Natural killer cell (primary cell): ENCODE data around the gene SPOP. TPM values are rescaled to one million over a fixed set of nuclear protein-coding genes. Genes with fewer than 3 reads are reported as not detected.

Experiments used
- ATAC-seq, 3 donors: fragments of 150-1000 bp in 2 of 3; fragments of 200-7000 bp in 1 of 3; cut with Tn5 transposase; 1 replicate in 1 of 3; 2 replicates in 2 of 3; pipeline ENCODE4 v1.10.0; 2021; ENCODE audit warnings: mild to moderate bottlenecking in 2 of 3, moderate library complexity in 2 of 3
- DNase-seq, 2 donors: peaks; one replicate each; pipeline versions ENCODE4 v3.0.0 to v3.0.0-alpha.2; 2013 to 2021; ENCODE audit warnings: mixed read lengths in 1 of 2
- H3K27ac ChIP-seq: one replicate; pipeline ENCODE4 v1.5.1; 2013; ENCODE audit warnings: mild to moderate bottlenecking, low read length
- H3K27me3 ChIP-seq: one replicate; pipeline ENCODE4 v1.6.1; 2013; ENCODE audit warnings: low read length; ENCODE audit not compliant: control insufficient read depth, insufficient read depth
- H3K36me3 ChIP-seq: one replicate; pipeline ENCODE4 v1.6.1; 2013; ENCODE audit warnings: low read length; ENCODE audit not compliant: control insufficient read depth, insufficient read depth
- H3K4me1 ChIP-seq: one replicate; pipeline ENCODE4 v1.6.1; 2013; ENCODE audit warnings: low read length; ENCODE audit not compliant: control insufficient read depth, insufficient read depth
- H3K4me3 ChIP-seq: one replicate; pipeline ENCODE4 v1.5.1; 2013; ENCODE audit warnings: low read length
- H3K9me3 ChIP-seq: one replicate; pipeline ENCODE4 v1.6.1; 2013; ENCODE audit warnings: low read length; ENCODE audit not compliant: control insufficient read depth, insufficient read depth
- H3K27ac Mint-ChIP-seq, 2 donors: one replicate each; pipeline ENCODE4 v1.8.0; 2022; ENCODE audit warnings: mild to moderate bottlenecking in 2 of 2, mixed read lengths in 2 of 2, moderate library complexity in 1 of 2
- H3K27me3 Mint-ChIP-seq, 2 donors: one replicate each; pipeline ENCODE4 v1.8.0; 2022; ENCODE audit warnings: low read depth in 2 of 2, mixed read lengths in 2 of 2
- H3K36me3 Mint-ChIP-seq: one replicate; pipeline ENCODE4 v1.8.0; 2022; ENCODE audit warnings: mixed read lengths
- H3K4me1 Mint-ChIP-seq, 2 donors: one replicate each; pipeline ENCODE4 v1.8.0; 2022; ENCODE audit warnings: mixed read lengths in 2 of 2
- H3K4me3 Mint-ChIP-seq: one replicate; pipeline ENCODE4 v1.8.0; 2022; ENCODE audit warnings: mild to moderate bottlenecking, moderate library complexity, mixed read lengths
- H3K9me3 Mint-ChIP-seq, 2 donors: one replicate each; pipeline ENCODE4 v1.8.0; 2022; ENCODE audit warnings: mixed read lengths in 2 of 2
- WGBS: methylation state at CpG from one replicate; pipeline ENCODE4 v1.1.7; 2013; ENCODE audit warnings: missing lambda C conversion rate; ENCODE audit not compliant: insufficient coverage; 5-methylcytosine and 5-hydroxymethylcytosine counted together
- intact Hi-C: fragments of 100-400 bp; cut with micrococcal nuclease; formaldehyde crosslinking; loops from one replicate; pipeline ENCODE4 v1.14.2; 2022
- total RNA-seq, 4 donors: library from RNA; stranded (reverse); fragments of 120-200 nt in 1 of 4; gene quantifications; one replicate each; pipeline versions ENCODE4 v1.2.3 to v1.2.4, GENCODE V29; 2013 to 2022
- TF ChIP-seq, protein P1 (sequence below): fragments of 200-600 bp; IDR thresholded peaks from one replicate; pipeline ENCODE4 v1.8.0; 2022; ENCODE audit warnings: antibody characterized with exemption

The SPOP gene
- total RNA-seq, 3 donors from 2014 or later (not counting 1 experiment from before 2014, with no cell fraction given) = 45.4 to 56.5 (median 54.7) TPM

DNA sequence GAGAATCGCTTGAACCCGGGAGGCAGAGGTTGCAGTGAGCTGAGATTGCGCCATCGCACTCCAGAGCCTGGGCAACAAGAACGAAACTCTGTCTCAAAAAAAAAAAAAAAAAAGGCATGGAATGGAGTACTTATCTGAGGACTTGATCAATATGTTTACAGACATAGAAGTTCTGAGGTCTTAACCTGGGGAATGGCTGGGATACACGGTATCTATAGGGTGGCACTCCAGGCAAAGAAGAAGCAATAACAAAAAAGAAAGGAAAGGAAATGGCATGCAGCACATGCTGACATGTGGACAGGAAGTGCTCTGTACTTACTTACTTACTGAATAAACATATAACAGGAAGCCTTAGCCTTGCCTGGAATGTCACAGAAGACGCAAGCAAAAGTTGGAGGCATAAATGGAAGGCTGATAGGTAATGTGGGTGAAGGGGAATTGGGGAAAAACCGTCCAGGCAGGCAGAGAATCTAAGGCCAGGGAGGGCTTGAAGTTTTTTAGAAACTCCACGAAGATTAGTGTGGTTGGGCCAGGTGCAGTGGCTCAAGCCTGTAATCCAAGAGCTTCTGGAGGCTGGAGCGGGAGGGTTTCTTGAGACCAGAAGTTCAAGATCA is 10.1 kb upstream of the SPOP start:
- Mint-ChIP-seq H3K27ac (peak overlapping the region; percentile 79 to 91), H3K4me3 (peak overlapping the region; percentile 72), H3K4me1 (peaks cover 16 to 24% of the 10 kb centered on the region in 2 donors), H3K27me3 (no peaks in the 10 kb centered on the region), H3K9me3 (no peaks in the 10 kb centered on the region), H3K36me3 (no peaks in the 10 kb centered on the region)
- no peaks in the 10 kb centered on the region for H3K27me3 ChIP-seq
- intact Hi-C loops = no loop called here
- no peaks in the 10 kb centered on the region for H3K36me3 ChIP-seq
- TF ChIP-seq, protein P1, sequence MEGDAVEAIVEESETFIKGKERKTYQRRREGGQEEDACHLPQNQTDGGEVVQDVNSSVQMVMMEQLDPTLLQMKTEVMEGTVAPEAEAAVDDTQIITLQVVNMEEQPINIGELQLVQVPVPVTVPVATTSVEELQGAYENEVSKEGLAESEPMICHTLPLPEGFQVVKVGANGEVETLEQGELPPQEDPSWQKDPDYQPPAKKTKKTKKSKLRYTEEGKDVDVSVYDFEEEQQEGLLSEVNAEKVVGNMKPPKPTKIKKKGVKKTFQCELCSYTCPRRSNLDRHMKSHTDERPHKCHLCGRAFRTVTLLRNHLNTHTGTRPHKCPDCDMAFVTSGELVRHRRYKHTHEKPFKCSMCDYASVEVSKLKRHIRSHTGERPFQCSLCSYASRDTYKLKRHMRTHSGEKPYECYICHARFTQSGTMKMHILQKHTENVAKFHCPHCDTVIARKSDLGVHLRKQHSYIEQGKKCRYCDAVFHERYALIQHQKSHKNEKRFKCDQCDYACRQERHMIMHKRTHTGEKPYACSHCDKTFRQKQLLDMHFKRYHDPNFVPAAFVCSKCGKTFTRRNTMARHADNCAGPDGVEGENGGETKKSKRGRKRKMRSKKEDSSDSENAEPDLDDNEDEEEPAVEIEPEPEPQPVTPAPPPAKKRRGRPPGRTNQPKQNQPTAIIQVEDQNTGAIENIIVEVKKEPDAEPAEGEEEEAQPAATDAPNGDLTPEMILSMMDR = no peak
- no peaks in the 10 kb centered on the region for H3K9me3 ChIP-seq
- no peak overlapping the region for H3K4me3 ChIP-seq
- 56% methylated on average over 10 of the region's 10 CpGs for WGBS
- ATAC-seq = peak; percentile 69 to 83 (median 81)
- H3K27ac ChIP-seq = peak overlapping the region; percentile 68
- peaks cover 20% of the 10 kb centered on the region for H3K4me1 ChIP-seq
- DNase-seq = peak in 1 of 2 donors; percentile 69

DNA sequence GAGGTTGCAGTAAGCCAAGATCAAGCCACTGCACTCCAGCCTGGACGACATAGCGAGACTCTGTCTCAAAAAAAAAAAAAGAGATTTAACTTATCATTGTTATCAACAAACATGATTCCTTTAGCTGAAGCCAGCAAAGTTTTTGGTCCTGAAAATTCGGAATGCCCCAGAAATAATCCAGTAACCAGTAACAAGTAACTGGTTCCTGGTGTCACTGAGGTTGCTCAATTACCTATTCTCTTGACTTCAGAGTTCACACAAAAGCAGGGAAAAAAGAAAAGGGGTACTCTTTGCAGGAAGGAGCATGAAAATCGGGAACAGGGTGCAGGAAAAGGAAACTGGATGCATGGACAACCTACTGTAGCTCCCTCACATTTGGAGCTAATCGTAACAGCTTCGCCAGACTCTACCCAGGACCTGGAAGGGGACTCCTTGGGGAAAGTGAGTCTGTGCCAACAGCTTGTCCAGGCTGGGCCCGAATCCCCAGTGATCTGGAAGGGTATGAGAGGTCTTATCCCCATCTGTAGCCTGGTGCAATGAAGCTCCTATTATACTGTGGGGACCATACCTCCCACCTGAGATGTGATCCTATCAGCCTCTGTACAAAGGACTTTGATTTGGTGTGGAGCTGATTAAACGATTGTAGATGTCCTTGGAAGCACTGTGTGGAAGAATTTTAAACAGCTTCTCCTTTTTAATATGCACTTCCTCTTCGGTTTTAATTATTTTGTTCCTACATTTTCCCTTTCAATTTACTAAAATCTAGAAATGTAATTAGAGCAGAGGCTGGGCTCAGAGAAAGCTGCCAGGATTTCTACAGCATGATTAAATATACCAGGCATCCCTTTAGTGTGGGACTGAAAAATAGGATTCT is 3.4 kb upstream of the SPOP start:
- Histone ChIP-seq H3K9me3 (no peaks in the 10 kb centered on the region), H3K36me3 (no peaks in the 10 kb centered on the region), H3K27me3 (no peaks in the 10 kb centered on the region), H3K4me1 (peaks cover 12% of the 10 kb centered on the region), H3K27ac (no peak overlapping the region), H3K4me3 (no peak overlapping the region)
- Mint-ChIP-seq H3K36me3 (no peaks in the 10 kb centered on the region), H3K9me3 (no peaks in the 10 kb centered on the region), H3K27me3 (peaks cover 0 to 2% of the 10 kb centered on the region in 2 donors), H3K4me3 (no peak overlapping the region), H3K4me1 (peaks cover 21% of the 10 kb centered on the region in 2 donors), H3K27ac (no peak overlapping the region)
- no peak for DNase-seq
- TF ChIP-seq, protein P1 = no peak
- 90% methylated on average over 7 of the region's 9 CpGs for WGBS
- intact Hi-C loops = no loop called here
- no peak for ATAC-seq

DNA sequence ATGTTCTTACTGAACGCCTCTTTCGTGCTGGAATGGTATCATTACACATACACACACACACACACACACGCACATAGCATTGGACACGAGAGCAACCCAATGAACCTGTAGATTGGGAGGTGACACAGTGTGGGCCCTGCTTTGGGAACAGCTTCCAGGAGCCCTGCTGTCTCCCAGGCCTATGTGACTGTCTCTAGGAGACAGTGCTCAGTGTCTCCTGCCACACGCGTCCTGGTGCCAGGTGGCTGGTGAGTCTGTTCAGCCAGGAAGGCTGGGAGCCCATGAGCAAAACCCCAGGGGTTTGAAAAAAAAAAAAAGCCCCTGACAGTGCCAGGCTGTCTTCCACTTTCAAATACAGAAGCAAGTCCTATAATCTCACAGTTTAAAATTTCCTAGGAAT is 2.4 kb upstream of the SPOP start:
- TF ChIP-seq, protein P1 = no peak
- H3K4me3 Mint-ChIP-seq = no peak overlapping the region
- H3K27ac Mint-ChIP-seq = no peak overlapping the region
- peaks cover 0 to 2% of the 10 kb centered on the region in 2 donors for H3K27me3 Mint-ChIP-seq
- WGBS = 68% methylated on average over 3 of the region's 6 CpGs
- H3K36me3 Mint-ChIP-seq = no peaks in the 10 kb centered on the region
- intact Hi-C loops = no loop called here
- ATAC-seq (no peak), DNase-seq (no peak)
- Histone ChIP-seq H3K4me3 (no peak overlapping the region), H3K36me3 (peaks cover under 1% of the 10 kb centered on the region), H3K27me3 (no peaks in the 10 kb centered on the region), H3K27ac (no peak overlapping the region), H3K4me1 (peaks cover 18% of the 10 kb centered on the region), H3K9me3 (no peaks in the 10 kb centered on the region)
- no peaks in the 10 kb centered on the region for H3K9me3 Mint-ChIP-seq
- H3K4me1 Mint-ChIP-seq = peaks cover 30 to 31% of the 10 kb centered on the region in 2 donors
